ENCODE results near the gene MED12.

Gene MED12

DNA sequence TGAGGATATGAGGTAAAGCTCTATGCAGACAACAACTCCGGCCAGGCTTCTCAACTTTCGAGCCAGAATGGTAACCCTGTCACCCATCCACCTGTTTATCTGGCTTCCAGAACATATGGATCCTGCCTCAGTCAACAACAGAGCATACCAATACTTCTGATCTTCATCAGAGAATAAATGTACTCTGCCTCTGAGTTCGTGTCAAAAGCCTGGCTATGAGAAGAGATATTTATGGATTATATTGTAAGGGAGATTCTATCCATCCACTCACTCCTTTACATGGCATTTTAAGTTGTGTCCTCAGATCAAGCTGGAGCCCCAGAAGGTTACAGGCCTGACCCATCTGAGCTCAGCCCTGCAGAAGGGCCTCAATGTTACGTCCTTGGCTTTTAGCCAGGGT, 32.5 kb upstream of the MED12 start:
- H3K4me1 ChIP-seq, result no peaks in the 10 kb centered on the region
- DNase-seq, result no peak
- no peak overlapping the region for H3K4me3 ChIP-seq (ENCODE audit: low read depth, low read length)
- H3K36me3 ChIP-seq, result no peaks in the 10 kb centered on the region
- no peaks in the 10 kb centered on the region for H3K27me3 ChIP-seq
- H3K9me3 ChIP-seq, result no peaks in the 10 kb centered on the region
- TF ChIP-seq, protein P1, sequence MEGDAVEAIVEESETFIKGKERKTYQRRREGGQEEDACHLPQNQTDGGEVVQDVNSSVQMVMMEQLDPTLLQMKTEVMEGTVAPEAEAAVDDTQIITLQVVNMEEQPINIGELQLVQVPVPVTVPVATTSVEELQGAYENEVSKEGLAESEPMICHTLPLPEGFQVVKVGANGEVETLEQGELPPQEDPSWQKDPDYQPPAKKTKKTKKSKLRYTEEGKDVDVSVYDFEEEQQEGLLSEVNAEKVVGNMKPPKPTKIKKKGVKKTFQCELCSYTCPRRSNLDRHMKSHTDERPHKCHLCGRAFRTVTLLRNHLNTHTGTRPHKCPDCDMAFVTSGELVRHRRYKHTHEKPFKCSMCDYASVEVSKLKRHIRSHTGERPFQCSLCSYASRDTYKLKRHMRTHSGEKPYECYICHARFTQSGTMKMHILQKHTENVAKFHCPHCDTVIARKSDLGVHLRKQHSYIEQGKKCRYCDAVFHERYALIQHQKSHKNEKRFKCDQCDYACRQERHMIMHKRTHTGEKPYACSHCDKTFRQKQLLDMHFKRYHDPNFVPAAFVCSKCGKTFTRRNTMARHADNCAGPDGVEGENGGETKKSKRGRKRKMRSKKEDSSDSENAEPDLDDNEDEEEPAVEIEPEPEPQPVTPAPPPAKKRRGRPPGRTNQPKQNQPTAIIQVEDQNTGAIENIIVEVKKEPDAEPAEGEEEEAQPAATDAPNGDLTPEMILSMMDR (IDR thresholded peaks at IDR 0.05; ENCODE audit: low read depth, low read length), result no peak

DNA sequence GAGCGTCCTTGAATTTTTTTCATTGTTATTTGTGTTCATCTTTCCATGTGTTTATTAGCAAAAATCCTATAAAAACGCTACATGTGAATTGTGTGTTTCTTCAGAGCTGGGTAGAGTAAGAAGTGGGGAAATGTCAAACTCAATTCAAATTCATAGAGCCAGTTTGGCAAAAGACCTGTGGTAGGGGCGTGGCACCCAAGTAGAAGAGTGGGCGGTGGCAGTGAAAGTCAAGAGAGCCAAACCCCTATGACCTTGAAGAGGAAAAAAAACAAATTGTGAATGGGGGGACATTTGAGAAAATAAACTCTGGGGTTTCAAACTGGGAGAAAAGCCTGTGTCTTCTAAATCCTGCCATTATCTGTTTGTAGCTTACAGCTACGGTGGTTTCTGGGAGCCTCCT, 27.1 kb upstream of the MED12 start:
- TF ChIP-seq, protein P1 (IDR thresholded peaks at IDR 0.05; ENCODE audit: low read depth, low read length), result no peak
- H3K36me3 ChIP-seq, result no peaks in the 10 kb centered on the region
- no peaks in the 10 kb centered on the region for H3K27me3 ChIP-seq
- no peaks in the 10 kb centered on the region for H3K4me1 ChIP-seq
- no peak overlapping the region for H3K4me3 ChIP-seq (ENCODE audit: low read depth, low read length)
- DNase-seq, result no peak
- no peaks in the 10 kb centered on the region for H3K9me3 ChIP-seq

DNA sequence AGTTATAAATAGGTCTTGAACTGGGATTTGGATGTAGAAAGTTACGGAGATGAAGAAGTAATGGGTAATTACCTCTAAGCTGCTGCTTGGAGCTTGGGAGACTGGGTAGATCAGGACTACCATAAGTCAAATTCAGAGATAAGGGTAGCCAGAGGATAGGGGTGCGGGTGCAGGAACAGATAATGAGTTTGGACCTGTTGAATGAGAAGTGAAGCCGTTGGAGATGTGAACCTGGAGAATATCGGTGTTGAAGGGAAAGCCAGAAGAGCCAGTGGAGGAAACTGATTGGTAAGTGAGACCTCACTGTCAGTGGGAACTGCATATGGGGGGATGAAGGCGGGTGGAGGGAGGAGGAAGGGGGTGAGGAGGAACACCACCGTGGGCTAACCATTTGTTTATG, 23.4 kb upstream of the MED12 start:
- H3K27me3 ChIP-seq, result no peaks in the 10 kb centered on the region

DNA sequence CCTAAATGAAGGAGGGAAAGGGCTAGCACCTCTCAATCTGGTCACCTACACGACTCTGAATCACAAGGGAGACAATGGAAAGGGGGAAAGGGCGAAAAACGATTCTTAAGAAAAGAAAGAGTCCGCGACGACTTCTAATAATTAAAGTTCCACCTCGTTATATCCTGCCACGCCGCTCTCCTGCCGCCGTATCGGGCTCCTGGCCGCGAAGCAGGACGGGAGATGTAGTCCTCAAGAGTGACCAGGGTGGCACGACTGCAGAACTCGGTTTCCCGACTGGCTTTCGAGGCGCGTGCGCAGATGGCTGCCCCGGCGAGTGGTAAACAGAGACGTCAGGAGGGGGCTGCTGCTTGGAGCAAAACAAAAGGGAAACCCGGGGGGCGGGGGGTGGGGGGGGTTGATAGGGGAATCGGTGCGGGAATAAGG, 22.8 kb upstream of the MED12 start, which contains the start of gene FOXO4:
TSS of gene FOXO4 (plus strand) at position 297 of the 426 bp plus-strand sequence. CDS start 678 bp downstream, outside the sequence.
- TF ChIP-seq, protein P1 (IDR thresholded peaks at IDR 0.05; ENCODE audit: low read depth, low read length), result no peak
- H3K9me3 ChIP-seq, result no peaks in the 10 kb centered on the region
- DNase-seq, result peak; percentile 87

More for the DNA sequence above, 23.4 kb upstream of the MED12 start:
- TF ChIP-seq, protein P1 (IDR thresholded peaks at IDR 0.05; ENCODE audit: low read depth, low read length), result no peak
- DNase-seq, result no peak
- Histone ChIP-seq H3K9me3 (no peaks in the 10 kb centered on the region), H3K4me1 (no peaks in the 10 kb centered on the region), H3K4me3 (ENCODE audit: low read depth, low read length) (peak overlapping the region; percentile 74), H3K36me3 (no peaks in the 10 kb centered on the region)

DNA sequence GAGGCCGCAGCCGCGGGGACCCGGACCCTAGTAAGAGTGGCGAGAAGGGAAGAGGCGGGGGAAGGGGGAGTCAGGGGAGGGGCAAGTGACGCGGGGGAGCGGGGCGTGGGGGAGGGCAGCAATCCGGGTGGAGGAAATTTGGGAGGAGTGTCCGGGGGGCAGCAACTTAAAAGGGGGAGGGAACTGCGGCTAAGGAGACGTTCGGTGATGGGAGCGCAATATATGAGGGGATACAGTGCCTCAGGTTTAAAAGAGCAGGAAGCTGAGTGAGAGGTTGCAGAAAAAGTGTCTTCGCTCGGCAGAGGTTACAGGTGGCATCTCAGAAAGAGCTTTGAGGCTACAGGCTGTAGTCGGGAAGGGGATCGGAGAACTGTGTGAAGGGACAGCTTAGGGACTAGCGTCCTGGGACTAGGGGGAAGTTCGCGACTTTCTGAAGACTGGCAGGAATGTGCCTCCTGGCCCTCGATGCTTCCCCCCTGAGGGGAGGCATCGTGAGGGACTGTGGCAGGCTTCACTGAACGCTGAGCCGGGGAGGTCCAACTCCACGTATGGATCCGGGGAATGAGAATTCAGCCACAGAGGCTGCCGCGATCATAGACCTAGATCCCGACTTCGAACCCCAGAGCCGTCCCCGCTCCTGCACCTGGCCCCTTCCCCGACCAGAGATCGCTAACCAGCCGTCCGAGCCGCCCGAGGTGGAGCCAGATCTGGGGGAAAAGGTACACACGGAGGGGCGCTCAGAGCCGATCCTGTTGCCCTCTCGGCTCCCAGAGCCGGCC, 22.2 kb upstream of the MED12 start:
- Histone ChIP-seq H3K4me3 (ENCODE audit: low read depth, low read length) (peak overlapping the region; percentile 74), H3K4me1 (no peaks in the 10 kb centered on the region), H3K9me3 (no peaks in the 10 kb centered on the region), H3K27me3 (no peaks in the 10 kb centered on the region), H3K36me3 (no peaks in the 10 kb centered on the region)
- TF ChIP-seq, protein P1 (IDR thresholded peaks at IDR 0.05; ENCODE audit: low read depth, low read length), result no peak
- DNase-seq, result no peak

More for the DNA sequence above, 22.8 kb upstream of the MED12 start, which contains the start of gene FOXO4:
- no peaks in the 10 kb centered on the region for H3K36me3 ChIP-seq
- H3K27me3 ChIP-seq, result no peaks in the 10 kb centered on the region
- peak within 1 kb of the TSS; percentile 74 for H3K4me3 ChIP-seq (ENCODE audit: low read depth, low read length)
- no peaks in the 10 kb centered on the region for H3K4me1 ChIP-seq

DNA sequence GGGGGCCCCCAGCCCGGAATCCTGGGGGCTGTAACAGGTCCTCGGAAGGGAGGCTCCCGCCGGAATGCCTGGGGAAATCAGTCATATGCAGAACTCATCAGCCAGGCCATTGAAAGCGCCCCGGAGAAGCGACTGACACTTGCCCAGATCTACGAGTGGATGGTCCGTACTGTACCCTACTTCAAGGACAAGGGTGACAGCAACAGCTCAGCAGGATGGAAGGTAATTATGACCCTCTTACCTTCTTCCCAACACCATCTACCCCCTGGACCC, 21.7 kb upstream of the MED12 start:
- Histone ChIP-seq H3K36me3 (no peaks in the 10 kb centered on the region), H3K4me3 (ENCODE audit: low read depth, low read length) (peak overlapping the region; percentile 74), H3K4me1 (no peaks in the 10 kb centered on the region; the same call in 1 of the 2 replicates), H3K27me3 (no peaks in the 10 kb centered on the region), H3K9me3 (no peaks in the 10 kb centered on the region)
- TF ChIP-seq, protein P1 (IDR thresholded peaks at IDR 0.05; ENCODE audit: low read depth, low read length), result no peak
- DNase-seq, result no peak
